K562 (cell line): ENCODE measurements around the gene RASGEF1C. TPM values are rescaled to one million over a fixed set of nuclear protein-coding genes. Genes with fewer than 3 reads are reported as not detected.
A peak's percentile ranks its signal among the peaks of the same experiment; 100 is the strongest.

Experiments used
- ATAC-seq: fragments of 200-7000 bp; cut with Tn5 transposase; 3 replicates; pipeline ENCODE4 v1.9.1; 2020; ENCODE audit warnings: moderate library complexity
- BruUV-seq: library from RNA; stranded (reverse); fragments of 400-500 nt; replicated peaks from 2 replicates; lab custom pipeline; 2021; lab: Mats Ljungman, UMichigan
- CTCF ChIA-PET: fragments of 300-600 bp; formaldehyde crosslinking; extraction: SDS; loops from one replicate; lab custom pipeline; 2021; ENCODE audit warnings: low intra/inter-chr PET ratio; lab: Yijun Ruan, JAX
- POLR2A ChIA-PET: fragments of 300-600, 350-650 bp; sonication (Branson Sonifier 250); formaldehyde crosslinking; extraction: SDS; loops from one replicate; lab custom pipeline; 2021; ENCODE audit warnings: antibody characterized with exemption, inconsistent platforms; lab: Yijun Ruan, JAX
- DNase-seq, 4 experiments: peaks; one replicate each; pipeline versions ENCODE4 v3.0.0 to v3.0.0-alpha.2; 2011 to 2018; ENCODE audit warnings: low spot score in 3 of 4, mixed read lengths in 3 of 4; ENCODE audit errors: extremely low read depth in 1 of 4
- FAIRE-seq: peaks from 2 replicates; lab custom pipeline; 2011; peaks lifted over from hg19 to GRCh38; lab: Jason Lieb, UNC
- H2AFZ ChIP-seq: 2 replicates; pipeline ENCODE4 v1.6.0; 2011; ENCODE audit warnings: low read depth, low read length, control low read depth, inconsistent platforms
- H3K27ac ChIP-seq: fragments of 200-600 bp; 3 replicates; pipeline ENCODE4 v1.8.0; 2011; ENCODE audit warnings: low read depth, mild to moderate bottlenecking, control low read depth, inconsistent platforms, low read length, moderate library complexity, mixed read lengths; ENCODE audit errors: extremely low read depth
- H3K27me3 ChIP-seq, 2 experiments: fragments of 300-600 bp in 1 of 2; 2 replicates in 1 of 2; 3 replicates in 1 of 2; pipeline versions ENCODE4 v1.6.0 to v1.8.0; 2011; ENCODE audit warnings: inconsistent platforms in 2 of 2, low read length in 2 of 2, mild to moderate bottlenecking in 1 of 2, mixed read lengths in 1 of 2, moderate library complexity in 1 of 2; ENCODE audit not compliant: control insufficient read depth in 2 of 2, insufficient read depth in 2 of 2
- H3K36me3 ChIP-seq: fragments of 300-600 bp; 3 replicates; pipeline ENCODE4 v1.8.0; 2011; ENCODE audit warnings: mild to moderate bottlenecking, low read length, inconsistent platforms; ENCODE audit not compliant: control insufficient read depth, insufficient read depth
- H3K4me1 ChIP-seq, 2 experiments: fragments of 200-600 bp in 1 of 2; replicated peaks in 1 of 2; 2 replicates in 1 of 2; 3 replicates in 1 of 2; pipeline versions ENCODE4 v1.5.1 to v1.8.0; 2011; ENCODE audit warnings: inconsistent platforms in 2 of 2, low read length in 2 of 2, mild to moderate bottlenecking in 1 of 2, mixed read lengths in 1 of 2, moderate library complexity in 1 of 2; ENCODE audit not compliant: control insufficient read depth in 2 of 2, insufficient read depth in 2 of 2
- H3K4me2 ChIP-seq: 2 replicates; pipeline ENCODE4 v1.6.1; 2011; ENCODE audit warnings: low read length, control low read depth, inconsistent platforms, mixed read lengths; ENCODE audit not compliant: insufficient read depth
- H3K4me3 ChIP-seq: fragments of 200-600 bp; sonication (generic), shearing (Covaris generic); 2 replicates; pipeline ENCODE4 v1.5.1; 2016; ENCODE audit warnings: control low read depth, inconsistent platforms
- H3K79me2 ChIP-seq: fragments of 200-600 bp; 3 replicates; pipeline ENCODE4 v1.8.0; 2011; ENCODE audit warnings: low read length, inconsistent platforms; ENCODE audit not compliant: control insufficient read depth, insufficient read depth
- H3K9ac ChIP-seq, 2 experiments: 2 replicates each; pipeline versions ENCODE4 v1.6.0 to v1.6.1; 2011; ENCODE audit warnings: low read depth in 2 of 2, low read length in 2 of 2, control low read depth in 1 of 2, inconsistent platforms in 1 of 2, mild to moderate bottlenecking in 1 of 2, mixed read lengths in 1 of 2; ENCODE audit not compliant: insufficient read depth in 1 of 2
- H3K9me1 ChIP-seq: one replicate; pipeline ENCODE4 v1.6.0; 2011; ENCODE audit warnings: inconsistent platforms, mild to moderate bottlenecking, low read length, moderate library complexity; ENCODE audit not compliant: control insufficient read depth, insufficient read depth
- H3K9me3 ChIP-seq: replicated peaks from 2 replicates; pipeline ENCODE4 v1.5.1; 2011; ENCODE audit warnings: low read depth, low read length, inconsistent platforms; ENCODE audit not compliant: control insufficient read depth, insufficient read depth
- H4K20me1 ChIP-seq: replicated peaks from 2 replicates; pipeline ENCODE4 v1.6.1; 2011; ENCODE audit warnings: low read length, inconsistent platforms, mixed read lengths; ENCODE audit not compliant: control insufficient read depth, insufficient read depth
- ATF4 ChIP-seq: fragments of 450-650 bp; formaldehyde crosslinking; IDR thresholded peaks from 2 replicates; pipeline ENCODE4 v1.4.0; 2022; ENCODE audit warnings: mild to moderate bottlenecking, moderate library complexity
- E2F4 ChIP-seq: sonication (generic); formaldehyde crosslinking; IDR thresholded peaks from 2 replicates; pipeline ENCODE4 v1.8.0; 2022; ENCODE audit warnings: mild to moderate bottlenecking, low read depth, missing genetic modification reagents
- FOXP1 ChIP-seq: sonication (generic); formaldehyde crosslinking; IDR thresholded peaks from 2 replicates; pipeline ENCODE4 v1.8.0; 2022; ENCODE audit warnings: mild to moderate bottlenecking, missing genetic modification reagents
- FUS ChIP-seq: fragments of 200-400 bp; formaldehyde crosslinking; optimal IDR thresholded peaks from 2 replicates; pipeline ENCODE3; 2017; ENCODE audit warnings: low read depth, low read length
- GATAD2A ChIP-seq: fragments of 450-650 bp; IDR thresholded peaks from 2 replicates; pipeline ENCODE4 v1.6.1; 2017
- KDM5B ChIP-seq: fragments of 200-600 bp; sonication (generic); IDR thresholded peaks from 2 replicates; pipeline ENCODE4 v1.6.1; 2012; ENCODE audit warnings: low read depth, mild to moderate bottlenecking, moderate library complexity, low read length, control low read depth, inconsistent platforms; ENCODE audit not compliant: insufficient replicate concordance
- KLF1 ChIP-seq: fragments of 450-650 bp; IDR thresholded peaks from 2 replicates; pipeline ENCODE4 v1.6.1; 2016; ENCODE audit warnings: missing genetic modification characterization, missing compliant biosample characterization
- MYNN ChIP-seq, 2 experiments: sonication (generic); formaldehyde crosslinking in 1 of 2; IDR thresholded peaks; 2 replicates each; pipeline versions ENCODE4 v1.5.0 to v1.6.1; 2016 to 2020; ENCODE audit warnings: antibody characterized with exemption in 1 of 2, missing genetic modification reagents in 1 of 2
- NFE2L1 ChIP-seq: fragments of 450-650 bp; IDR thresholded peaks from 2 replicates; pipeline ENCODE4 v1.6.1; 2016; ENCODE audit warnings: missing genetic modification characterization, low read depth, mild to moderate bottlenecking, missing compliant biosample characterization, moderate library complexity, borderline replicate concordance
- PRDM10 ChIP-seq: fragments of 450-650 bp; IDR thresholded peaks from 2 replicates; pipeline ENCODE4 v1.6.1; 2018; ENCODE audit not compliant: partially characterized antibody
- PYGO2 ChIP-seq: fragments of 450-650 bp; IDR thresholded peaks from 2 replicates; pipeline ENCODE4 v1.6.1; 2016; ENCODE audit warnings: mild to moderate bottlenecking, missing genetic modification characterization, moderate library complexity, missing compliant biosample characterization
- SIRT6 ChIP-seq: IDR thresholded peaks from one replicate; pipeline ENCODE4 v1.6.1; 2012; ENCODE audit warnings: low read depth, mild to moderate bottlenecking, control low read depth, inconsistent platforms, low read length, moderate library complexity
- THAP12 ChIP-seq: fragments of 250-450 bp; sonication (Bioruptor Pico); IDR thresholded peaks from 2 replicates; pipeline ENCODE4 v1.9.0; 2021; ENCODE audit warnings: mild to moderate bottlenecking, inconsistent platforms
- ZFX ChIP-seq: sonication (generic); formaldehyde crosslinking; IDR thresholded peaks from 2 replicates; pipeline ENCODE4 v1.8.0; 2022; ENCODE audit warnings: mild to moderate bottlenecking, missing genetic modification reagents, moderate library complexity
- ZNF165 ChIP-seq: fragments of 250-450 bp; sonication (Bioruptor Pico); IDR thresholded peaks from 2 replicates; pipeline ENCODE4 v1.4.0; 2020; ENCODE audit warnings: borderline replicate concordance
- WGBS: fragments of 100-300 bp; shearing (Covaris generic); methylation state at CpG from one replicate; pipeline ENCODE4 v1.1.6; 2016; ENCODE audit warnings: low coverage, mixed read lengths; ENCODE audit not compliant: insufficient coverage; ENCODE audit errors: missing lambda C conversion rate; 5-methylcytosine and 5-hydroxymethylcytosine counted together
- in situ Hi-C: fragments of 300-500 bp; cut with MboI; formaldehyde crosslinking; loops from 4 replicates; pipeline ENCODE4 v1.15.0; 2018; ENCODE audit warnings: inconsistent platforms, mixed read lengths
- intact Hi-C: fragments of 100-400 bp; cut with micrococcal nuclease; formaldehyde crosslinking; loops from 2 replicates; pipeline ENCODE4 v1.14.2; 2022
- polyA plus RNA-seq, 8 experiments: library from polyadenylated mRNA; depleted of rRNA in 4 of 8; stranded (reverse) in 5 of 8; unstranded in 3 of 8; fragments of >200 nt; fragmentation: Nextera tagmentation in 2 of 8; fragmentation: Illumina TruSeq in 1 of 8; extraction: Ambion mirVana in 2 of 8; extraction: Trizol in 1 of 8; gene quantifications; 2 replicates each; pipeline versions ENCODE4 v1.2.1 to v1.2.3, GENCODE V29; 2011 to 2014; ENCODE audit warnings: inconsistent platforms in 1 of 8, missing spikeins in 1 of 8
- total RNA-seq, 7 experiments: library from RNA; depleted of rRNA in 6 of 7; stranded (reverse); fragments of >200 nt in 6 of 7; fragmentation: Illumina TruSeq in 2 of 7; extraction: Trizol in 2 of 7; gene quantifications; 2 replicates each; pipeline versions ENCODE4 v1.2.1 to v1.2.3, GENCODE V29; 2011 to 2021; ENCODE audit warnings: low replicate concordance in 1 of 7

Gene RASGEF1C
- total and polyA plus RNA-seq, 9 of the 15 experiments (the other 6 are each of a cell fraction or from before 2014, with no cell fraction given): 0.04 to 1.1 (median 0.21) TPM; not detected in 4

- Histone ChIP-seq H3K27me3 (no peaks in the 10 kb centered on the region), H3K9me3 (peaks cover 4% of the 10 kb centered on the region; the same call in 1 of the 2 replicates), H3K27ac (peak overlapping the region; percentile 91; the same call in 1 of the 3 replicates), H3K9me1 (peaks cover 3% of the 10 kb centered on the region), H3K4me1 (peaks cover 19 to 31% of the 10 kb centered on the region in 2 experiments), H2AFZ (peak overlapping the region; percentile 99), H4K20me1 (0 out of 2 replicates have a peak, but pooled peaks cover 8% of the 10 kb centered on the region), H3K4me2 (no peak overlapping the region; the same call in 1 of the 2 replicates), H3K36me3 (no peaks in the 10 kb centered on the region), H3K79me2 (peaks cover 34% of the 10 kb centered on the region), H3K9ac (no peak overlapping the region), H3K4me3 (peak overlapping the region; percentile 59; the same call in 1 of the 2 replicates)
- ChIA-PET POLR2A (no interaction called here), CTCF (no interaction called here)
- ATAC-seq (no peak), FAIRE-seq (no peak), DNase-seq (no peak)
- intact Hi-C loops (loop anchor here (5.0 kb wide), 1 partner anchor 85 kb away; no protein-coding TSS in a partner anchor), in situ Hi-C loops (no loop called here)
- no TSS peak for BruUV-seq
- WGBS: 19% methylated on average over 14 of the region's 14 CpGs
- TF ChIP-seq KLF1 (no peak), FUS (no peak), ZNF165 (CRISPR knock-in tag) (0 out of 2 replicates have a peak, but pooled peaks have one; percentile 4), SIRT6 (no peak), NFE2L1 (tag) (no peak), MYNN (IDR thresholded peaks at IDR 0.05) (no peak), MYNN (CRISPR knock-in tag; IDR thresholded peaks at IDR 0.05) (no peak), E2F4 (CRISPR knock-in tag) (no peak), ATF4 (CRISPR knock-in tag) (no peak), FOXP1 (CRISPR knock-in tag) (no peak), KDM5B (no peak), GATAD2A (0 out of 2 replicates have a peak, but pooled peaks have one; percentile 2), THAP12 (no peak), PYGO2 (no peak), PRDM10 (no peak), ZFX (CRISPR knock-in tag) (no peak)
Measured at GRCh38 chr5:180072256-180072548, 136.8 kb downstream of the RASGEF1C start.
